GM23338 (cell line): Measurements from ENCODE around the gene FANCC.

Experiments
- ETS1 ChIP-seq: IDR thresholded peaks from 2 replicates; pipeline ENCODE4 v1.6.1; 2016; ENCODE audit warnings: antibody characterized with exemption
- TF ChIP-seq, protein P1 (sequence below), 2 experiments: fragments of 200-600 bp in 1 of 2; sonication (generic) in 1 of 2; conservative IDR thresholded peaks; 2 replicates each; pipeline versions ENCODE4 v1.5.1 to v1.6.1; 2016 to 2017; ENCODE audit warnings: antibody characterized with exemption in 2 of 2, low read depth in 2 of 2, mild to moderate bottlenecking in 2 of 2, moderate library complexity in 1 of 2

GRCh38 chr9:95266649-95267048, 50.9 kb downstream of the FANCC start:
- TF ChIP-seq, protein P1, sequence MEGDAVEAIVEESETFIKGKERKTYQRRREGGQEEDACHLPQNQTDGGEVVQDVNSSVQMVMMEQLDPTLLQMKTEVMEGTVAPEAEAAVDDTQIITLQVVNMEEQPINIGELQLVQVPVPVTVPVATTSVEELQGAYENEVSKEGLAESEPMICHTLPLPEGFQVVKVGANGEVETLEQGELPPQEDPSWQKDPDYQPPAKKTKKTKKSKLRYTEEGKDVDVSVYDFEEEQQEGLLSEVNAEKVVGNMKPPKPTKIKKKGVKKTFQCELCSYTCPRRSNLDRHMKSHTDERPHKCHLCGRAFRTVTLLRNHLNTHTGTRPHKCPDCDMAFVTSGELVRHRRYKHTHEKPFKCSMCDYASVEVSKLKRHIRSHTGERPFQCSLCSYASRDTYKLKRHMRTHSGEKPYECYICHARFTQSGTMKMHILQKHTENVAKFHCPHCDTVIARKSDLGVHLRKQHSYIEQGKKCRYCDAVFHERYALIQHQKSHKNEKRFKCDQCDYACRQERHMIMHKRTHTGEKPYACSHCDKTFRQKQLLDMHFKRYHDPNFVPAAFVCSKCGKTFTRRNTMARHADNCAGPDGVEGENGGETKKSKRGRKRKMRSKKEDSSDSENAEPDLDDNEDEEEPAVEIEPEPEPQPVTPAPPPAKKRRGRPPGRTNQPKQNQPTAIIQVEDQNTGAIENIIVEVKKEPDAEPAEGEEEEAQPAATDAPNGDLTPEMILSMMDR (conservative IDR thresholded peaks at IDR 0.05; ENCODE audit: low read depth in 2 of 2) = no peak
- no peak for TF ChIP-seq ETS1
